HepG2 (cell line): ENCODE data around the gene EYA2. TPM values are rescaled to one million over a fixed set of nuclear protein-coding genes. Genes with fewer than 3 reads are reported as not detected.

ENCODE experiments used
- ARHGAP35 ChIP-seq: sonication (generic); formaldehyde crosslinking; IDR thresholded peaks from 2 replicates; pipeline ENCODE4 v1.9.0; 2022; ENCODE audit warnings: mild to moderate bottlenecking, inconsistent platforms, moderate library complexity, missing genetic modification reagents, borderline replicate concordance
- ATF7-NPFF ChIP-seq: sonication (generic); formaldehyde crosslinking; IDR thresholded peaks from 2 replicates; pipeline ENCODE4 v1.8.1; 2023; ENCODE audit warnings: mild to moderate bottlenecking, low read depth, missing genetic modification reagents, moderate library complexity
- CAMTA2 ChIP-seq: sonication (generic); formaldehyde crosslinking; IDR thresholded peaks from 2 replicates; pipeline ENCODE4 v1.4.0; 2020; ENCODE audit warnings: mild to moderate bottlenecking, missing genetic modification reagents, borderline replicate concordance
- CBX2 ChIP-seq, 2 experiments: fragments of 200-600 bp in 1 of 2; sonication (generic); formaldehyde crosslinking in 1 of 2; IDR thresholded peaks; 2 replicates each; pipeline versions ENCODE4 v1.7.0 to v1.8.1; 2018 to 2022; ENCODE audit warnings: low read depth in 2 of 2, low read length in 1 of 2, mild to moderate bottlenecking in 1 of 2, missing genetic modification reagents in 1 of 2
- CENPT ChIP-seq: sonication (generic); formaldehyde crosslinking; IDR thresholded peaks from 2 replicates; pipeline ENCODE4 v1.8.0; 2022; ENCODE audit warnings: low read depth, mild to moderate bottlenecking, moderate library complexity, missing genetic modification reagents
- CHD4 ChIP-seq: fragments of 200-600 bp; sonication (generic); IDR thresholded peaks from 2 replicates; pipeline ENCODE4 v1.7.0; 2017; ENCODE audit warnings: mild to moderate bottlenecking, low read length, borderline replicate concordance
- GPBP1L1 ChIP-seq: sonication (generic); formaldehyde crosslinking; IDR thresholded peaks from 2 replicates; pipeline ENCODE4 v1.5.0; 2020; ENCODE audit warnings: mild to moderate bottlenecking, missing genetic modification reagents
- HDAC2 ChIP-seq: sonication (generic); formaldehyde crosslinking; IDR thresholded peaks from 2 replicates; pipeline ENCODE4 v1.4.0; 2020; ENCODE audit warnings: missing genetic modification reagents
- MAX ChIP-seq: IDR thresholded peaks from 2 replicates; pipeline ENCODE4 v1.6.1; 2012; ENCODE audit warnings: inconsistent platforms
- NR0B2 ChIP-seq: sonication (generic); formaldehyde crosslinking; IDR thresholded peaks from 2 replicates; pipeline ENCODE4 v1.4.0; 2020; ENCODE audit warnings: mild to moderate bottlenecking, missing genetic modification reagents
- PAX8 ChIP-seq: sonication (generic); formaldehyde crosslinking; IDR thresholded peaks from 2 replicates; pipeline ENCODE4 v1.8.0; 2022; ENCODE audit warnings: mild to moderate bottlenecking, missing genetic modification reagents, borderline replicate concordance
- RBFOX2 ChIP-seq: fragments of 200-400 bp; formaldehyde crosslinking; IDR thresholded peaks from 2 replicates; pipeline ENCODE4 v1.6.1; 2017; ENCODE audit warnings: low read depth, mild to moderate bottlenecking, low read length
- RNF219 ChIP-seq: sonication (generic); formaldehyde crosslinking; IDR thresholded peaks from 2 replicates; pipeline ENCODE4 v1.5.0; 2020; ENCODE audit warnings: mild to moderate bottlenecking, missing genetic modification reagents
- SRY ChIP-seq: sonication (generic); formaldehyde crosslinking; IDR thresholded peaks from 2 replicates; pipeline ENCODE4 v1.8.0; 2022; ENCODE audit warnings: mild to moderate bottlenecking, missing genetic modification reagents
- USF2 ChIP-seq, 2 experiments: sonication (generic) in 1 of 2; formaldehyde crosslinking in 1 of 2; IDR thresholded peaks; 2 replicates each; pipeline versions ENCODE4 v1.5.1 to v1.6.1; 2011 to 2020; ENCODE audit warnings: borderline replicate concordance in 1 of 2, low read depth in 1 of 2, low read length in 1 of 2, mild to moderate bottlenecking in 1 of 2, missing genetic modification reagents in 1 of 2, moderate library complexity in 1 of 2
- ZIK1 ChIP-seq: sonication (generic); formaldehyde crosslinking; IDR thresholded peaks from 2 replicates; pipeline ENCODE4 v1.5.0; 2020; ENCODE audit warnings: mild to moderate bottlenecking, low read depth, missing genetic modification reagents, borderline replicate concordance
- ZNF33A ChIP-seq: sonication (generic); formaldehyde crosslinking; IDR thresholded peaks from 2 replicates; pipeline ENCODE4 v1.5.1; 2020; ENCODE audit warnings: missing genetic modification reagents, mild to moderate bottlenecking, moderate library complexity, borderline replicate concordance
- ZNF724P ChIP-seq: sonication (generic); formaldehyde crosslinking; IDR thresholded peaks from 2 replicates; pipeline ENCODE4 v1.8.0; 2022; ENCODE audit warnings: missing genetic modification reagents, borderline replicate concordance
- polyA plus RNA-seq, 8 experiments: library from polyadenylated mRNA; depleted of rRNA in 3 of 8; stranded (reverse) in 7 of 8; unstranded in 1 of 8; fragments of >200 nt; fragmentation: Illumina TruSeq in 4 of 8; extraction: Trizol in 4 of 8; gene quantifications; 2 replicates each; pipeline versions ENCODE4 v1.2.1 to v1.2.3, GENCODE V29; 2011 to 2016; ENCODE audit warnings: low read depth in 4 of 8, missing spikeins in 1 of 8, mixed read lengths in 1 of 8; ENCODE audit not compliant: insufficient read depth in 1 of 8
- total RNA-seq, 5 experiments: library from RNA; depleted of rRNA; stranded (reverse); fragments of >200 nt; fragmentation: Illumina TruSeq; extraction: Trizol; gene quantifications; 2 replicates each; pipeline ENCODE4 v1.2.3, GENCODE V29; 2016; ENCODE audit warnings: low read depth in 1 of 5

The EYA2 gene
- total and polyA plus RNA-seq, 2 of the 13 experiments (the other 11 are each of a cell fraction or from before 2014, with no cell fraction given), result not detected

GRCh38 chr20:47196091-47197081 lies 301.7 kb downstream of the EYA2 start (continued):
- TF ChIP-seq USF2 (IDR thresholded peaks at IDR 0.05; ENCODE audit: low read depth, low read length) (no peak), USF2 (CRISPR knock-in tag; IDR thresholded peaks at IDR 0.05; ENCODE audit: borderline replicate concordance) (no peak), CENPT (no peak), CAMTA2 (CRISPR knock-in tag) (peak; percentile 24; the same call in 1 of the 2 replicates), RNF219 (CRISPR knock-in tag) (peak; percentile 69; the same call in 1 of the 2 replicates), GPBP1L1 (no peak), CBX2 (IDR thresholded peaks at IDR 0.05; ENCODE audit: low read depth, low read length) (no peak), CBX2 (CRISPR knock-in tag; IDR thresholded peaks at IDR 0.05; ENCODE audit: low read depth) (no peak), ZIK1 (no peak), PAX8 (CRISPR knock-in tag) (0 out of 2 replicates have a peak, but pooled peaks have one; percentile 2), SRY (CRISPR knock-in tag) (peak; percentile 86; the same call in 1 of the 2 replicates), ARHGAP35 (no peak), ZNF724P (CRISPR knock-in tag) (no peak), HDAC2 (CRISPR knock-in tag) (peak; percentile 80), ATF7-NPFF (CRISPR knock-in tag) (no peak), CHD4 (0 out of 2 replicates have a peak, but pooled peaks have one; percentile 39), NR0B2 (no peak; the same call in 1 of the 2 replicates), ZNF33A (no peak), MAX (no peak), RBFOX2 (no peak)
